HG02981 (cell line): ENCODE data around the gene SCAPER.
"Not testable (repeated sequence)": the region's sequence is repeated elsewhere in the genome, so short reads cannot be mapped to it uniquely, and the experiment has no call there.

Source experiments
- ATAC-seq: cut with Tn5 transposase; IDR thresholded peaks from one replicate; pipeline ENCODE4 v1.9.1; 2021; ENCODE audit warnings: mild to moderate bottlenecking, moderate library complexity; ENCODE audit not compliant: unreplicated experiment

The SCAPER gene

DNA sequence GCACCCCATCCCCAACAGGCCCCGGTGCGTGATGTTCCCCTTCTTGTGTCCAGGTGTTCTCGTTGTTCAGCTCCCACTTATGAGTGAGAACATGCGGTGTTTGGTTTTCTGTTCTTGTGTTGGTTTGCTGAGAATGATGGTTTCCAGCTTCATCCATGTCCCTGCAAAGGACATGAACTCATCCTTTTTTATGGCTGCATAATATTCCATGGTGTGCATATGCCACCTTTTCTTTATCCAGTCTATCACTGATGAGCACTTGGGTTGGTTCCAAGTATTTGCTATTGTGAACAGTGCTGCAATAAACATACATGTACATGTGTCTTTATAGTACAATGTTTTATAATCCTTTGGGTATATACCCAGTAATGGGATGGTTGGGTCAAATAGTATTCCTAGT is 217.5 kb downstream of the SCAPER start:
- ATAC-seq = not testable (repeated sequence)

DNA sequence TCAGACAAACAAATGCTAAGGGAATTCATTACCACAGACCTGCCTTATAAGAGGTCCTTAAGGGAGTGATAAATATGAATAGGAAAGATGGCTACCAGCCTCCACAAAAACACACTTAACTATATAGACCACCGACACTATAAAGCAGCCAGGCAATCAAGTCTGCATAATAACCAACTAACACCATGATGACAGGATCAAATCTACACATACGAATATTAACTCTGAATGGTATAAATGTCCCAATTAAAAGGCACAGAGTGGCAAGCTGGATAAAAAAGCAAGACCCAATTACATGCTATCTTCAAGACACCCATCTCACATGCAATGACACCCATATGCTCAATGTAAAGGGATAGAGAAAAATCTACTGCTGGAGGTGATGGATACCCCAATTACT is 221.1 kb downstream of the SCAPER start:
- ATAC-seq = no peak

DNA sequence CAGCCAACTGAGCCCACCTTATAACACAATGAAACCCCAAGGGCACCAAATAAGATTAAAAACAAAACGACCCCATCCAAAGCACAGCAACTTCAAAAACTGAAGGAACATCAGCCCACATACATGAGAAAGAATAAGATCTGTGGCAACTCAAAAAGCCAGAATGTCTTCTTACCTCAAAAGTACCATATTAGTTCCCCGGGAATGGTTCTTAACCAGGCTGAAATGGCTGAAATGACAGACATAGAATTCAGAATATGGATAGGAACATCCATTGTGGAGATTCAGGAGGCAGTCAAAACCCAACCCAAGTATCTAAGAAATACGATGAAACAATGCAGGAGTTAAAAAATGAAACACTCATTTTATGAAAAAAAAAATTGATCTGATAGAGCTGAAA is 222.3 kb downstream of the SCAPER start:
- ATAC-seq = no peak

DNA sequence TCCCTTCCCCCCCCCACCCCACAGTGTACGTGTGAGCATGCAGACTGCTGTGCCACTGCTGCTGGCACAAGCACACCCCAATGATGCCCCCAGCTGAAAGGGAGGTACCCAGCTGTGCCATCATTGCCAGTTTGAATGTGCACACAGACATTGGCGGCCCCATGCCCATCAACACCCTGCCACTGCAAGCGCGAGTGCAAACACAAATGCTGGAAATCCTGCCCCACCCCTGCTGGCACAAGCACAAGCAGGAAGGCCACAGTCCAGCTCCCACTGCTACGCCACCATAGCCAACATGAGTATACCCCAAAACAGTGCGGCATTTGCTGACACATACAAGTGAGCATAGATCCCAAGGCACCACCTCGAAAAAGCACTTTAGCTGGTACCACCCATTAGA is 222.9 kb downstream of the SCAPER start:
- no peak for ATAC-seq

DNA sequence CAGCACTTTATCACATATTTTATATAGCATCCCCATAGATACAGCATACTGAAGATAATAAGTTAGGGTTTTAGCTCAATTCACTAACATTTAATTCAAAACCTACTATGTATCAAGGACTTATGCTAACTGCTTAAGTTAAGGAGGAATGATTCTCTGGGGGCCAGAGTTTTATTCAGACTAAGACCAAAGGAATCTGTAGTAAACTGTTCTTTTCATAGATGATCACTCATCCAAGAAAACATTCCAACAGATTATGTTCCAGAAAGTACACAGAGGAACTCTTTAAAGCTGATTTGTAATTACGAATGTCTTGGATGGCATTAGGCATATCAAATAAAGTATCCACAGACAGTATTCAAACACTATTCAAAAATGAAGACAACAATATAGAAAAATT is 226.4 kb downstream of the SCAPER start:
- no peak for ATAC-seq

DNA sequence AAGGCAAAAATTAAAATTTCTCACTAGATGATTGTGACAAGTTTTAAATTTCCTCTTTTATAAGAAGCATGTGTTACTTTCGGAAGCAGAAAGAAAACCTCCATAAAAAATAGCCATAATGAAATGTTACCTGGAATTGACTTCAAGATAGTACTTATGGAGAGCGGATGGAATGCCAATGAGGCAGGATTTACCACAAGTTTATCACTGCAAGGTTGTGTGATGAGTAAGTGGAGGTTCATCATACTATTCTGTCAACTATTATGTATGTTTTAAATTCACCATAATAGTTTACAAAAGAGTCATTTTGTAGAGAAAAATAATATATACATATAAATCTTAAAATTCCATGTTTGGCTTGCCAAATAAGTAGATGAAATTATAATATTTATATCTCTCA is 230.3 kb downstream of the SCAPER start:
- ATAC-seq = no peak

DNA sequence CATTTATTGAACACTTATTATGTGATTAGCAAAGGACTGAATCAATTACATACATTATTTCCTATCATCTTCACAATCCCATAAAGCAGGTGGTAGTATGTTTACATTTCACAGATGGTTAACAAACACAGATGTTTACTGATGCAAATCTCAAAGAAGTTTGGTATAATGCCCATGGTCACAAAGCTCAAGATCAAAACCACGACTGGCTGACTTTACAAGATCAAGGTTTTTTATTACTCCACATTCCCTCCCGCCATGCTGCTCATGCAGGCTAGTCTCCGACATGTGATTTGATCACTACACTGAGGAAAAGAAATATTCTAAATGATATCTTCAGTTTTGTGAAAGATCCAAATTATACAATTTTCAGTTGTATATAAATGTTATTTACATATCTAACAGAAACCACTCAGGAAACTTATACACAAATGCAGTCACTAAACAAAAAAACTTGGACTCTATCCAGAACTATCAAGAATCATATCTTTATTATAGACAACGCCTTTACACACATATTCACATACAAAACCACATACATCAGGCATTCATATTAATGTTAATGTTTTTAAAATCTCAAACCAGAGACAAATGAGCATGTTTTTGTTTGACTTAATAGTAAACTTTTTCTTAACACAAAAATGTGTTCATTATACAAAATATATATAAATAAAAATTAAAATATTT is 235.5 kb downstream of the SCAPER start:
- no peak for ATAC-seq

DNA sequence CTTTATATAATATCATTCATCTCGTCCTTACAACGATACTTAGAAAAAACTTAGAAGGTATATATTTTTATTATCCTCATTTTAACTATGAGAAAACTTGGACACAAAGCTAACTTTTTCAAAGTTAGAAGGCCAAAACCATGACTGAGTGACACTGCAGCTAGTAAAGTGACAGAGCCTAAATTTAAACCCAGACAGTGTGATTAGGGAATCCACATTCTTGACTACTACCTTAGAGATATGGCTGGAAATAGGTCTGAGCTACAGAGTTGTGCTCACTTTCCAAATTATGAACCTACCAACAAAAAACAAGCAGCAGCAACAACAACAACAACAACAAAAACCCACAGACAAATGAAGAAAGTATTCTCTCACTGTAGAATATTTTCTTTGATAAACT is 236.2 kb downstream of the SCAPER start:
- ATAC-seq = no peak

DNA sequence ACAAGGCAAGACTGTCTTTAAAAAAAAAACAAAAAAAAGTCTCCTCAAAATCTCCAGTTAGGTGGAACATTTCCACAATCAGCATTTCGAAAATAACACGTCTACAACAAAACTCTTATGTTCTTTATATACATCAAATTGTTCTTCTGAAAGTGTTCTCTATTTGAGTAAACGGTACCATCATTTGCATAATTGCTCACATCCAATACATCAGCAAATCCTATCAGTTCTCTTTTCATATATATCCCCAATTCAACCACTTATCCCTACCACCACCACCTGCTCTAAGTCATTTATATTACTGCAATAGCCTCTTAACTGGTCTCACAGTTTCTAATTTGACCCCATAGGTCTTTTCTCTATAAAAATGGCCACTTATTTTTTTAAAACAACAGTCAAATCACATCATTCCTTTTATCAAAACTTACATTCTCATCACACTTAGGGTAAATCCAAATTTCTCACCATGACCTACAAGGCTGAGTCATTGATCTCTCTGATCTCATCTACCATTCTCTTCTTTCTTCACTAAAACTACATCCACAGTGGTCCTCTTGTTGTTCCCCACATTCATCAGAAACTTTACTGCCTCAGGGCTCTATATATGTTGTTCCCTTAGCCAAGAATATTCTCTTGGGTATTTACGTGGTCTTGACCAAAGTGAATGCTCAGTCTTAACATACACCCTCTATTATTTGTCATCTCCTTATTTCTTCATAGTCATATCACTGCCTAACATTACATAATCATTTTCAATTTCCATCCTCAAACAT is 237.0 kb downstream of the SCAPER start:
- ATAC-seq = no peak

DNA sequence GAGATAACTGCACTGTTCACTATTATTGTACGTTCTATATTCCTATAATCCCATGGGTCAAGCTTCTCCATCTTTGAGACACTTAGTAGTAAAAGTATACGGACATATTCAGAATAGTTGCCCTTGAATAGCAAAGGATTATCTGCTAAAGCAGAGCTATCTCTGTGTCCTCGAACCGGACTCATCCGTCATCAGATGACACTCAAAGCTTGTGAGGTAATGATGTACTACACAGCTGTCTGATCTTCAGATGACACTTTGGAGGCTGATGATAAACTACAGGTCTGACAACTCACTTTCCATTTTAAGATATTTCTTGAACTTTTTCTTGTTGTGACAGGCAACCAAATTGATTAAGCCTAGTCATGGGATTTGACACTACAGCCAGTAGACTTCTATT is 240.2 kb downstream of the SCAPER start:
- no peak for ATAC-seq

DNA sequence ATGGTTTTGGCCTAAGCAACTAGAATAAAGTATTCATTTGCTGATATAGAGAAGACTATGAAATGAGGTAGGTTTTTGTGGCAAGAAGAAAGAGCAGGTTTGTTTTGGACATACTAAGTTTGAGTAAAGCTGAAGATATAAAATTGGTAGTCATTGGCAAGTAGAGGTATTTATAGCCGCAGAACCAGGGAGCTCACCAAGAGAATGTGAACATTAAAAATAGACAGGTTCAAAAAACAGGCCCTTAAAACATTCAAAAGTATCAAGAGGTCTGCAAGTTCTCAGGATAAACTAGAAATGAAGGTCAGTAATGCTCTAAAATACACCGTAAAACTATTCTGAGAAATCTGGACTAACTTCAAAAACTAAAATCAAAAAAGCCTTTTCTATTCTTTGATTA is 240.7 kb downstream of the SCAPER start:
- ATAC-seq = no peak

DNA sequence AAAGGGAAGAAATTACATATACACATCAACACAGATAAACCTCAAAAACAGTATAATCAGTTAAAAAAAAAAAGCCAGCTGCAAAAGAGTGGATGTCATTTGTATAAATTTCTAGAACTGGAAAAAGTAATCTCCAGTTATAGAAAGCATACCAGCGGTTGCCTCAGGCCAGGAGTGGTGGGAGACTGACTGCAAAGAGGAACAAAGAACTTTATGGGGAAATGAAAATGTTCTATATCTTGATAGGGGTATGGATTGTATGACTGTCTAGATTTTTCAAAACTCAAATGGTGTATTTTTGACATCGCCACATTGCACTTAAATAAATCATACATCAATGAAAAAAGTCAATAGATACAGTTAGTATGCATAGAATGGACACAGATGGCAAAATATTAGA is 241.6 kb downstream of the SCAPER start:
- ATAC-seq = no peak

DNA sequence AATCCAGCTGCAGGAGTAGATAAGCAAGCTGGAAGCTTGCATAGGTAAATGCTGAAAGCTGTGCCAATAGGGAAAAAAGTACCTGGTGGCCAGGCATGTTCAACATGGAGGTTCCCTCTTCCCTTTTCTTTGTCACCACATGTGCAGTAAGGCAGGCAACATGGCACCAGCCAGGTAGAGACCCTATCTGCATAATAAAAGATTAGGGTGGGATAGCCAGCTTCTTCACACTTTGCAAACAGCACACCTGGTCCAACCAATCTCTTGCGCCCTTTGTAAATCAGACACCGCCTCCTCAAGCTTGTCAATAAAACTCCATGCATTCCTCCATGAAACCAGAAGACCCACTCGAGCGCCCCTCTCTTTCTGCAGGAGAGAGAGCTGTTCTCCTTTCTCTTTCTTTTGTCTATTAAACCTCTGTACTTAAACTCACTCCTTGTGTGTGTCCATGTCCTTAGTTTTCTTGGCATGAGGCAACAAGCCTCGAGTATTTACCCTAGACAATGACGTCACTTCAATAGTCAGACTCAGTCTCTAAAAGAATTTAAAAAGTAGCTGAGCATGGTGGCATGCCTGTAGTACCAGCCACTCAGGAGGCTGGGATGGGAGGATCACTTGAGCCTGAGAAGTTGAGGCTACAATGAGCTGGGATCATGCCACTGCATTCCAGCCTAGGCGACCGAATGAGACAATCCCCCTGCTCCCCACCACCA is 256.3 kb downstream of the SCAPER start:
- no peak for ATAC-seq

DNA sequence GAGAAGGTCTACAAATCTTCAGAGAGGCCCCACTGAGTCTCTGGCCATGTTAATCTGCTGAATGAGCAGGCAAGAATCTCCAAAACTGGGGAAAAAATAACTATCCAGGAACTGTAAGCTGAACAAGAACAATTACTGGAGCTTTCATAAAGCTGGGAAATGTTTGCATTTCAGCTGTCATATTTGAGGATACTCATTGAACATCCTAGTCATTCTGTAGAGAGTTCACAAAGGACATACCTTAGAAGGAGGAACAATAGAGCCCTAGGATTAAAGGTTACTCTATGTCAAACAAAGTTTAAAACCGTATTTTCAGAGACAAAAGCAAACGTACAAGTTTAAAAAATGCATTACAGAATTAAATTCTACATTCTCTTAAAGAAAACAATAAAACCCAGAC is 257.5 kb downstream of the SCAPER start:
- no peak for ATAC-seq

DNA sequence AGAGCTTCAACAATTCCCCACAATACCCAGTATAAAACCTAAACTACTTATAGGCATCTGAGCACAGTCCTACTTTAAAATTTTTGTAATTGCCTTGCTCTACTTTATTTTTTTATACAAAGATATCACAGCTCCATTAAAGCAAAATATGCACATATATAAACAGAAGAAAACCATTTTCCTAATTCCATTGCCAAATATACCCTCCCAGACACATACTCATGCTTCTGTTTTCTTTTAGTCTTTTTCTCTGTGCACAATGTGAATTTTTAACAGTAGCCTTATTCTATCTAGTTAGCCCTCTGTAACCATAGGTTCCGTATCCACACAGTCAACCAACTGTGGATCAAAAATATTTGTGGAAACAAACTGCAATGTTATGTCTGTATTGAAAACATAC is 260.5 kb downstream of the SCAPER start:
- ATAC-seq = no peak

DNA sequence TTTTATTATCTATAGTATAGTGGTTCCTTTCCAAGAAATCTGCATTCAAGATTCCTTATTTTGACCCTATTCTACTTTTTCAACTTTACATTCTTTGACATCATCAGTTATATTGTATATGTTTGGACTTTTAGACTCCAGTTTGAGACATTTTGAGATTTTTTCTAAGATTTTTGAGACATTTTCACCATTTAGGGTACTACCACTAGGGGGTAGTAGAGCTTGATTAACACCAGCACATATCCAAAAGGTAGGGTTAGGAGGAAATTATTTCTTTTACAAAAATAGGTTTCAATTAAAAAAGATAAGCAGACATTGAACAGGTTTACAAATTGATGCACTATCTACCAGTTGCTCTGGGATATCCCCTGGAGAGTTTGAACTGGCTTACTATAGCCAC is 262.5 kb downstream of the SCAPER start:
- ATAC-seq = no peak

DNA sequence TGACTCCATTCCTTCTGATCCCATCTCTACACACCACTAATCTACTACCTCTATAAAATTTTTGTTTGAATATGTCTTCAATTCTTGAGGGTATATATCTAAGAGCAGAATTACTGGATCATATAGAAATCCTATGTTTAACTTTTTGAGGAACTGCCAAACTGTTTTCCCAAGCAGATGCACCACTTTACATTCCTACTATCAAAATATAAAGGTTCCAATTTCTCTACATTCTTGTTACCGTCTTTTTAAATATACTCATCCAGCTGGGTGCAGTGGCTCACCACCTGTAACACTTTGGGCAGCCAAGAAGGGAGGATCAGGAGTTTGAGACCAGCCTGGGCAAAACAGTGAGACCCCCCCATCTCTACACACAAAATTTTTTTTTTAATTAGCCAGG is 268.0 kb downstream of the SCAPER start:
- no peak for ATAC-seq

DNA sequence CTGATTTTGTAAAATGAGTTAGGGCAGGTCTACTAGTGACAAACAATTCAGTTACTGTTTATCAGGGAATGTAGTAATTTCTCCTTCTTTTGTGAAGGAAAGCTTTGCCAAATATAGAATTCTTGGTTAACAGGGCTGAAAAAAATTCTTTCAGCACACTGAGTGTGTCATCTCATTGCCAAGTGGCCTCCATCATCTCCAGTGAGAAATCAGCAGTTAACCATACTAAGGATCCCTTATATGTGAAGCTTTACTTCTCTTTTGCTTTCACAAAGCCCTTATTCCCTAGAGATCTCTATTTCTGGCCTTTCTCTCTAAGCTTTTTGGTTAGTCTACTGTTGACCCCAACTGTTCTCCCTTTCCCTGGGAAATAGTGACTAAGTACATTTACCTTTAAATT is 269.1 kb downstream of the SCAPER start:
- no peak for ATAC-seq

DNA sequence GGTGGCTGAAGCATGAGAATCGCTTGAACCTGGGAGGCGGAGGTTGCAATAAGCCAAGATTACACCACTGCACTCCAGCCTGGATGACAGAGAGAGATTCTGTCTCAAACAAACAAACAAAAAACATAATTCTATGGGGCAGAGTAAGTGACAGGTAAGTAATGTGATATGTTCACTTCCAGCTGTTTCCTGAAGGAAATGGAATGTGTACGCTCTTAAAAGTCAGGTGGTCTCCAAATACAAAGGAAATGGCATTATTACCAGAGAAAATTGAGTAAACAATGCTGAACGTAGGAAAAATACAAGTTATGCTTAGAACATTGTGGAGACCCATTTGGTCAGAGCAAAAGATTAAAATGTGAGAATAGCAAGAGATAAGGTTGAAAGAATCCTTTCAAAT is 278.5 kb downstream of the SCAPER start:
- ATAC-seq = no peak

DNA sequence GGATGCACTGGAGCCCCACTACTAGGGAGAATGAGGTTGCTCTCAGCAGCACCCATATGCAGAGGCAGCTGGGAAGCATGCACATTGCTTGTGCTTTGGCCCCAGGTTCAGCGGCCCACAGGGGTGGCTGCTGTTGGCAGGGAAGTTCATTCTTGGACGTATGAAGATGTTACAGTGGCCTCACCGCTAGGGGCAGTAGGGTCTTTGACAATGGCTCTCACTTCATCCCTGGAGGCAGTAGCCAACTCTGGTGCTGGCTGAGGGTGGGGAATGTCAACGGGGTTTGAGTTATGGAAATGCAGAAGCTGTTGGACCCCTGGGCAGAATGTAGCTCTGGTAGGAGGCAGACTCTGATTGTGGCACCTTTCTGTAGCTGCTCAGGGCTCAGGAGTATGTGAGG is 279.9 kb downstream of the SCAPER start:
- no peak for ATAC-seq

DNA sequence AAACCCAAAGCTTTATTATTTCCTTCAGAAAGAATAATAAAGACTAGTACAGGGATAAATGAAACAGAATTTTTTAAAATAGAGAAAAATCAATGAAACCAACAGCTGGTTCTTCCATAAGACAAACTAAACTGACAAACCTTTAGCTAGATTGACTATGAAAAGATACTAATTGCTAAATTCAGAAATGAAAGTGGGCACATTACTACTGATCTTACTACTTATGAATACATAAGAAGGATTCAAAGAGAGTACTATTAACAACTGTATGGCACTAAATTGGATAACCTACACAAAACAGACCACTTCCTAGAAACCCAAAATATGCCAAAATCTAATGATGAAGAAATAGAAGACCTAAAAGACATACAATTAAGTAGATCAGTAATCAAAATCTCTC is 290.4 kb downstream of the SCAPER start:
- ATAC-seq = no peak
